GM12874 (cell line): ENCODE data around the gene SLC2A10.
A peak's percentile ranks its signal among the peaks of the same experiment; 100 is the strongest.

Experiments used
- TF ChIP-seq, protein P1 (sequence below): IDR thresholded peaks from 2 replicates; pipeline ENCODE4 v1.5.1; 2011; ENCODE audit warnings: low read depth, mild to moderate bottlenecking, control low read depth, low read length, moderate library complexity; ENCODE audit not compliant: insufficient read depth

SLC2A10 gene

DNA sequence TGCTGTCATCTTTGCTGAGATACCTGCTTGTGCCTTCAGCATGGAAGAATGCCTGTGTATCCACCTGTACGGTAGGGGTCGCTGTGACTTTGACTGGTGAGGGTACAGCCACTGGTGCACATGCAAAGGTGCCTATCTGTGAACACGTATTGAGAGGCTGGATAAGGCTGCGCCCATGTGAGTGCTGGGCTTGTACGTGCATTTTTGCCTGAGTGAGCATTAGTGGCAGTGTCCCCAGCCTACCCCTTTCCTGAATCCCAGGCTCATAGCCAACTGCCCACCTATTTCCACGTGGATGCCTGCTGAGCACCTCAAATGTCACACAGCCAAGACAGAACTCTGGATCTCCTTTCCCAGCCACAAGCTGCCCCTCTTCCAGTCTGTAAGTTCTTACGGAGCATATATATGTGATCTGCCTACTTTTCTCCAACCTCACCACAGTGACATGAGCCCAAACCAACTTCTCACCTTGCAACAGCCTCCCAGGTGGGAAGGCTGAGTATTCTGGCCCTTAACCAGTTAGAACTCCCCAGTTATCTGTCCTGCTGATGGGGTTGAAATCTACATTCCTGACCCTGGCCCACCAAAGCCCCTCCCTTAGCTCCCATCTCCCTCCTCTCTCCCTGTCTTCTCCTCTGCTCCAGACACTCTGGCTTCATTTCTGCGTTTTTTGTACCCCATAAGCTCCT, 1.1 kb upstream of the SLC2A10 start:
- TF ChIP-seq, protein P1, sequence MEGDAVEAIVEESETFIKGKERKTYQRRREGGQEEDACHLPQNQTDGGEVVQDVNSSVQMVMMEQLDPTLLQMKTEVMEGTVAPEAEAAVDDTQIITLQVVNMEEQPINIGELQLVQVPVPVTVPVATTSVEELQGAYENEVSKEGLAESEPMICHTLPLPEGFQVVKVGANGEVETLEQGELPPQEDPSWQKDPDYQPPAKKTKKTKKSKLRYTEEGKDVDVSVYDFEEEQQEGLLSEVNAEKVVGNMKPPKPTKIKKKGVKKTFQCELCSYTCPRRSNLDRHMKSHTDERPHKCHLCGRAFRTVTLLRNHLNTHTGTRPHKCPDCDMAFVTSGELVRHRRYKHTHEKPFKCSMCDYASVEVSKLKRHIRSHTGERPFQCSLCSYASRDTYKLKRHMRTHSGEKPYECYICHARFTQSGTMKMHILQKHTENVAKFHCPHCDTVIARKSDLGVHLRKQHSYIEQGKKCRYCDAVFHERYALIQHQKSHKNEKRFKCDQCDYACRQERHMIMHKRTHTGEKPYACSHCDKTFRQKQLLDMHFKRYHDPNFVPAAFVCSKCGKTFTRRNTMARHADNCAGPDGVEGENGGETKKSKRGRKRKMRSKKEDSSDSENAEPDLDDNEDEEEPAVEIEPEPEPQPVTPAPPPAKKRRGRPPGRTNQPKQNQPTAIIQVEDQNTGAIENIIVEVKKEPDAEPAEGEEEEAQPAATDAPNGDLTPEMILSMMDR: peak; percentile 24; the same call in 1 of the 2 replicates

DNA sequence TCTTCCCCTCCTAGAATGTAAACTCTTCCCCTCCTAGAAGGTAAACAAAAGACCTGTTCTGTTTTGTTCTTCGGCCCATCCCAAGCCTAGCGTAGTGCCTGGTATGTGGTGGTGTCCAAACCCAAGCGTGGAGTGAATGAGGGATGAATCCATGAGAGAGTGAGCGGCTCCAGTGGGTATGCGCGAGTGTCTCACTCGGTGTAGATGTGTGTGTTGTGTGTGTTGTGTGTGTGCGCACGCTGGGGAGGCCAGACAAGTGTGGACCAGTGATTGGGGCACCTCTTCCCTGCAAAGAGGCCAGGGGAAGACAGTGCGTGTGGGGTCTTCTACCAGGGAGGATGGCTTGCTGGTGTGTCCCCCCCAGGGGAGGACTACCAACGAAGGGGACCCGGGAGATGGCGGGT, 392 bp upstream of the SLC2A10 start:
- TF ChIP-seq, protein P1: no peak

DNA sequence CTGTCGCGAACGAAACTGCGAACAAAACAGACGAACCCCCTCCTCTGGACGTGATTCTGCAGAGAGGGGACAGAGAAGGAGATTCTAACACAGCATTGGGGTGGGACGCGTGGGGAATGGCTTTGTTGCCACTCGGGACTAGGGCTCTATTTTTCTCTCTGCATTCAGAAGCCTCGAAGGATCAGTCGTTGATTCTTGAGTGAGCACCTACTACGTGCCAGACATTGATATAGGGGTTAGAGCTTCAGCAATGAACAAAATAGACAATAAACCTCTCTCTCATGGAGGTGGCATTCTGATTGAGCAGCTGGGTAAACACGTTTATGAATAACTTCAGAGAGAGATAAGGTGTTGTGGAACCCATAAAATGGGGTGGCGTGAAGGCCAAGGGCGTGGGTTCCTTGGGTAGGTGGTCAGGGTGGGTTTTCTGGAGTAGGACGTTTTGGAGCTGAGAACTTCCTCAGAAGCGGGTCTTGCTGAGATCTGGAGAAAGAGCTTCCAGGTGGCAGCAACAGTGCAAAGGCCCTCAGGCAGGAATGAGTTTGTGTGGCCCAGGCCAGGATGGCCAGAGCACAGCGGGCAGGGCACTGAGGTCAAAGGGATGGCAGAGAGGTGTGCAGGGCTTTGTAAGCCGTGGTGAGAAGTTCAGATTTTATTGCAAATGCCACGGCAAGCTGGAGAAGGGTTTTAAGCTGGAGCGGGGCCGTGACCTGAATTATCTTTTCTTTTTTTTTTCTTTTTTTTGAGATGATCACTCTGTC, 884 bp downstream of the SLC2A10 start:
- TF ChIP-seq, protein P1: no peak

DNA sequence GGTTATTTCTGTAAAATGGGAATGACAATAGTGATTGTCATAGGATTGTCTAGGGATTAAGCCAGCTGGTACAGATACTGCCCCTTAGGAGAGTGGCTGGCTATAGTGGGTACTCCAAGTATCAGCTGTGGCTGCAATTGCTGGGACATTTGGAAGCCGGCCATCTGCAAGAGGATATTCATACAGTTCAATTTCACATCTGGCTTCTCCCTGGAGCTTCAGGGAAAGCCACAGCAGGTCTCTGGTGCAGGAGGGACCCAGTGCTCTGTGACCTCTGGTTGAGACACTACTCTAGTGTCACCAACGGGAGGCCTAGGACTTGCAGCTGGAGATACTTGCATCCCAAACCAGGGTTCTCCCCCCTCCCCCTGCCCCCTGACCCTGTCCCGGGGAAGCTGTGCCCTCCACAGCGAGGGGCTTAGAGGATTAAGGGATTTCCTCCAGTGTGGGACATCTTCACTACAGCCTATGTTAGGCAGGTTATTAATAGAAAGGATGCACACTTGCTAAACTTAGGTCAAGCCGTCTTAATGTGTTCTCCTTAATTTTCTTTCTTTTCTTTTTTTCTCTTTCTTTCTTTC, 2.7 kb downstream of the SLC2A10 start:
- TF ChIP-seq, protein P1: no peak

DNA sequence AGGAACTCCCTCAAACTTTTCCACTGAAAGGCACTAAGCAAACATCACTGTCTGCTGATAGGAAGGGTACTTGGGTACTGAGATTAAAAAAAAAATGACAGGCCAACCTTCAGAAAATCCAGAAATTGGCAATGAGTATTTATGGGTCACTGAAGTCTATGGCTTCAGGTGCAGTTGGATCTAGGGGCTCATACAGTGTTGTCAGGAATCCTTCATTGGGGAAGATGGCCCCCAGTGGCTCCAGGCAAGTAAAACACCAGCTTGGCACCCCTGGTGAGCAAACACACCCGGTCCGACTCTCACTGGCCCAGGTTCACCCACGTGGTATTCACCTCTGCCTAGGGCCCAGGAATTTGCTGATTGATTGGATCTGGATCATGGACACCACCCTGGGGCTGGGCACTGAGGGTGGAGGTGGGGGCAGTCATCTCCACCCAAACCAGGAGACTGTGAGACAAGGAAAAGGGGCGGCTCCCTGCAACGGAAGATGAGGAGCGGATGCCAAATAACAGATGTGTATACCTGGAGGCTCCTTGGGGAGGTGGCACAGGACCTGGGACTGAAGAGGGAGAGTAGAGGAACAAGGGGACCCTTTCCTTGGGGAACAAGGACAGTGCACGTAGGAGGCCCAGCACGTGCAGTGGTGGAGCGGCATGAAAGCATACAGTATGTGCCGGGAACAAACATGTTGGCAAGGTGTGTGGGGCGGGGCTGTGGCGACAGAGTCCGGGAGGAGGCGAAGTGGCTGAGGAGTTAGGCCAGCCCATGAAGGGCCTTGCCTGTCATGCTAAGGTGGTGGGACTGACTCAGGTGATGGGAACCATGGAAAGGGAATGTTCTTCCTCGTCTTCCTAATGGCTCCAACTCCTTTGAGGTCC, 4.7 kb downstream of the SLC2A10 start:
- TF ChIP-seq, protein P1: no peak

DNA sequence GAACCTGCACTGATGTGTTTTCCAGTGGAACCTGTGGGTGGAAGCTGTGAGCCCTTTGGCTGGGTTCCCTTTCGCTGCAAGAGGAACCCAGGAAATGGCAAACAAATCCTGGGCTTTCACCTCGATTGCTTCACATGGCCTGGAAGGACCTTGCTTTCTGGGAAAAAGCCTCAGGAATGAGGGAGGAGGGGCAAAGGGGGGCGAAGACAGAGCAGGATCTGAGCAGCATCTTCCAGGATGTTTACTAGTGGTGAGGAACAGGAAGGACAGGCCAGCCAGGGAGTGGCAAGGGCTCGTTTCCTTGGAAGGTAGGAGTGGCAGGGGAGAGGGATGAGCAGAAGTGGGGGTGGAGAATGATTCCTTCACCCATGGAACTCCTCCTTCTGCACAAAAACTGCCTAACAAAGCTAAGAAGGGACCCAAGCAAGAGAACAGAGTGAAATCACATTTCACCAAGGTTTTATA, 5.9 kb downstream of the SLC2A10 start:
- TF ChIP-seq, protein P1: no peak
